Heart left ventricle (tissue), 16 donors: ENCODE results near the gene GGA2. TPM values are rescaled to one million over a fixed set of nuclear protein-coding genes. Genes with fewer than 3 reads are reported as not detected.

Source experiments
- ATAC-seq, 4 donors: fragments of 200-7000 bp; cut with Tn5 transposase; one replicate each; pipeline ENCODE4 v1.9.1; 2020 to 2022; ENCODE audit warnings: moderate library complexity in 4 of 4, mild to moderate bottlenecking in 3 of 4, moderate number of reproducible peaks in 1 of 4
- DNase-seq, 5 donors: peaks; one replicate each; pipeline ENCODE4 v3.0.0-alpha.2; 2020
- H3K27ac ChIP-seq, 12 donors: fragments of 200-600 bp; sonication (generic) in 4 of 12; one replicate each; pipeline versions ENCODE4 v1.5.0 to v1.8.0; 2016 to 2022; ENCODE audit warnings: mild to moderate bottlenecking in 2 of 12
- H3K27me3 ChIP-seq, 9 donors: fragments of 200-600 bp; sonication (generic) in 2 of 9; one replicate each; pipeline versions ENCODE4 v1.5.1 to v1.8.0; 2016 to 2022; ENCODE audit warnings: mild to moderate bottlenecking in 3 of 9
- H3K36me3 ChIP-seq, 9 donors: fragments of 200-600 bp; sonication (generic) in 2 of 9; one replicate each; pipeline versions ENCODE4 v1.5.0 to v1.8.0; 2018 to 2022; ENCODE audit warnings: mild to moderate bottlenecking in 2 of 9
- H3K4me1 ChIP-seq, 12 donors: fragments of 200-600 bp; sonication (generic) in 4 of 12; one replicate each; pipeline versions ENCODE4 v1.5.0 to v1.8.0; 2016 to 2022; ENCODE audit warnings: mild to moderate bottlenecking in 3 of 12
- H3K4me3 ChIP-seq, 12 donors: fragments of 200-600 bp; sonication (generic) in 4 of 12; one replicate each; pipeline versions ENCODE4 v1.5.0 to v1.8.0; 2017 to 2022; ENCODE audit warnings: mild to moderate bottlenecking in 9 of 12, moderate library complexity in 4 of 12
- H3K9me3 ChIP-seq, 12 donors: fragments of 200-600 bp; sonication (generic) in 4 of 12; one replicate each; pipeline versions ENCODE4 v1.5.0 to v1.8.0; 2016 to 2022; ENCODE audit warnings: mild to moderate bottlenecking in 1 of 12
- POLR2A ChIP-seq, 2 donors: fragments of 450-650 bp; IDR thresholded peaks; one replicate each; pipeline ENCODE4 v1.6.1; 2017; ENCODE audit warnings: antibody characterized with exemption in 2 of 2, mild to moderate bottlenecking in 2 of 2, moderate library complexity in 2 of 2
- WGBS, 4 donors: extraction: QIAGEN DNeasy Blood & Tissue Kit in 2 of 4; methylation state at CpG; one replicate each; pipeline versions ENCODE4 v1.1.5 to v1.1.7; 2013 to 2018; 5-methylcytosine and 5-hydroxymethylcytosine counted together
- intact Hi-C, 10 donors: fragments of 100-400 bp; cut with DNase I; formaldehyde crosslinking; loops; one replicate each; pipeline versions ENCODE4 v1.11.1 to v1.14.2; 2022
- polyA plus RNA-seq, 2 donors: library from polyadenylated mRNA; stranded (reverse); fragments of 200-250 nt; gene quantifications; one replicate each; pipeline ENCODE4 v1.2.3, GENCODE V29; 2013
- total RNA-seq, 9 donors: library from RNA; depleted of rRNA in 2 of 9; stranded (reverse); fragments of >200 nt in 2 of 9; fragmentation: NEBNext Ultra II Directional in 3 of 9; extraction: Animal tissue kit (Norgen Biotek cat#: 25700) in 3 of 9; gene quantifications; one replicate each; pipeline versions ENCODE4 v1.1.0 to v1.2.4, GENCODE V29; 2016 to 2023
- TF ChIP-seq, protein P1 (sequence below), 12 donors: fragments of 200-600 bp; sonication (generic) in 4 of 12; IDR thresholded peaks; one replicate each; pipeline versions ENCODE4 v1.5.0 to v1.8.0; 2018 to 2022; ENCODE audit warnings: antibody characterized with exemption in 12 of 12, mild to moderate bottlenecking in 5 of 12
- donor health status: ischemic (EF 13 %, LVEDD 7.1; RV severe dilation, severe dysfunction).
- donor health status: healthy with polysubstance abuse.
- donor health status: DM: no; HTN: yes; CAD: no.
- donor health status: DM: no; HTN: no; CAD: no.
- donor health status: ischemic (EF 25% LVEDD 6.9; RV normal size, moderate dysfunction).
- donor health status: ischemic (EF 25% LVEDD 5.7; RV mildly dilated, moderate dysfunction).
- donor health status: healthy.
- donor health status: DM: yes; HTN: yes; CAD: no.
- donor health status: ischemic (EF 35%, LVEDD 5.7; RV mildly dilated, moderate dysfunction).
- donor health status: nonischemic (EF 11% LVEDD 7.7; RV severe dilation, severe dysfunction).
- donor health status: DM: yes; HTN: yes; CAD: no.
- donor health status: PGD.
- donor health status: ischemic (EF 29% LVEDD 5.4; RV normal size, mild dysfunction).
- donor health status: nonischemic (EF 23%, LVEDD 6.1; RV moderate dilation, normal function).

The GGA2 gene
- total and polyA plus RNA-seq, 11 donors, result 17.9 to 73.8 (median 46.6) TPM

DNA sequence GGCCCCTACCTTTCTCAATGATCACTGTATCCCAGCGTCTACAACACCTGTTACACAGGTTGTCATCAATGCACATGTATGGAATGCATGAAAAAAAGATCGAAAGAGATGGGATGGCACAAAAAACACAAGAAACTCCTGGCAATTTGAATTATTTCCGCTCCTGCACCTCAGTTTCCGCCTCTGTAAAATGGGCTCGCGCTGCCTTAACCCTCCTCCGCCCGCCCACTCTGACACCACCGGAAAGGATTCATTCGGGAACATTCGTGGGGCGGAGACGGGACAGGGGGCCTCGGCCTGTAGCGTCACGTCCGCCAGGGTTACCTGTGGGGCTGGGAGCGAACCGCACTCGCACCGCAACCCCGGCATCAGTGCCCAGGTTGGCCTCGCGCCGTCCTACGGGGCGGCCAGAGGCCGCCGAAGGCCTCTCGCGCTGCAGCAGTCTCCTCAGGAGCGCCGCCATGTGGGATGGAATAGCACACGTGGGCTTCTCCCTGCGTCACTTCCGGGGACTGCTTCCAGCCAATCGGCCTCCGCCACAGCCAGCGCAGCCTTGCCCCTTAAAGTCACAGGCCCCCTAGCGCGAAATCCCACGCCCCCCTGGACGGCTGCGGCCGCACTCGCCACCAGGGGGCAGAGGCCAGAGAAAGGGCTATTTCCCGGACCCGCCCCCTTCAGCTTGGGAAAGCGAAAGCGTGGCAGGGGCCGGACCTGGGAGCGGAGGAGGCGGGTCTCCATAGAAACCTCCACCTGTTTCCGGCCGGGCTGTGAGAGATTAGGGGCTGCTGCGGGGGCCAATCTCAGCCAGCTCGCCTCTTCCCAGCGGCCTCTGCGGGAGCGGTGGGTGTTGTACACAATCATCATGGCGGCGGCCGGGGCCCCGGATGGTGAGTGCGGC lies 46.8 kb upstream of the GGA2 start, which contains the start of the genes EARS2 and UBFD1:
TSS of gene EARS2 (minus strand) at position 470 of the 898 bp plus-strand sequence. CDS start at position 463, 7 bp downstream.
TSS of gene UBFD1 (plus strand) at position 847 of the 898 bp plus-strand sequence. CDS start at position 863, 16 bp downstream.
- peaks cover 9 to 38% (median 25%) of the 10 kb centered on the region in 12 donors for H3K4me1 ChIP-seq
- WGBS, 4 donors, result 1 to 3% (median 2%) methylated on average over 47 to 65 of the region's 65 CpGs
- H3K27me3 ChIP-seq, result no peaks in the 10 kb centered on the region
- TF ChIP-seq, protein P1, sequence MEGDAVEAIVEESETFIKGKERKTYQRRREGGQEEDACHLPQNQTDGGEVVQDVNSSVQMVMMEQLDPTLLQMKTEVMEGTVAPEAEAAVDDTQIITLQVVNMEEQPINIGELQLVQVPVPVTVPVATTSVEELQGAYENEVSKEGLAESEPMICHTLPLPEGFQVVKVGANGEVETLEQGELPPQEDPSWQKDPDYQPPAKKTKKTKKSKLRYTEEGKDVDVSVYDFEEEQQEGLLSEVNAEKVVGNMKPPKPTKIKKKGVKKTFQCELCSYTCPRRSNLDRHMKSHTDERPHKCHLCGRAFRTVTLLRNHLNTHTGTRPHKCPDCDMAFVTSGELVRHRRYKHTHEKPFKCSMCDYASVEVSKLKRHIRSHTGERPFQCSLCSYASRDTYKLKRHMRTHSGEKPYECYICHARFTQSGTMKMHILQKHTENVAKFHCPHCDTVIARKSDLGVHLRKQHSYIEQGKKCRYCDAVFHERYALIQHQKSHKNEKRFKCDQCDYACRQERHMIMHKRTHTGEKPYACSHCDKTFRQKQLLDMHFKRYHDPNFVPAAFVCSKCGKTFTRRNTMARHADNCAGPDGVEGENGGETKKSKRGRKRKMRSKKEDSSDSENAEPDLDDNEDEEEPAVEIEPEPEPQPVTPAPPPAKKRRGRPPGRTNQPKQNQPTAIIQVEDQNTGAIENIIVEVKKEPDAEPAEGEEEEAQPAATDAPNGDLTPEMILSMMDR (IDR thresholded peaks at IDR 0.05), result peak; percentile 91 to 100 (median 96)
- peak in 1 of 2 donors; percentile 62 for TF ChIP-seq POLR2A (IDR thresholded peaks at IDR 0.05)
- peak within 1 kb of the TSS; percentile 72 to 99 (median 96) for H3K4me3 ChIP-seq
- peaks cover 0 to 45% (median 39%) of the 10 kb centered on the region in 9 donors for H3K36me3 ChIP-seq
- no peaks in the 10 kb centered on the region for H3K9me3 ChIP-seq
- DNase-seq (peak; percentile 98 to 99 (median 99)), ATAC-seq (peak; percentile 96 to 98 (median 98))
- peak within 1 kb of the TSS; percentile 76 to 95 (median 90) for H3K27ac ChIP-seq
- intact Hi-C loops, result loop anchor here (1.0 to 5.0 kb wide), 8 partner anchors 39 to 105 kb away; partner anchors contain the start of genes NDUFAB1 (in 9 of the 10), GGA2 (in 2 of the 10), COG7 (in 1 of the 10) and DCTN5 (in 1 of the 10)

DNA sequence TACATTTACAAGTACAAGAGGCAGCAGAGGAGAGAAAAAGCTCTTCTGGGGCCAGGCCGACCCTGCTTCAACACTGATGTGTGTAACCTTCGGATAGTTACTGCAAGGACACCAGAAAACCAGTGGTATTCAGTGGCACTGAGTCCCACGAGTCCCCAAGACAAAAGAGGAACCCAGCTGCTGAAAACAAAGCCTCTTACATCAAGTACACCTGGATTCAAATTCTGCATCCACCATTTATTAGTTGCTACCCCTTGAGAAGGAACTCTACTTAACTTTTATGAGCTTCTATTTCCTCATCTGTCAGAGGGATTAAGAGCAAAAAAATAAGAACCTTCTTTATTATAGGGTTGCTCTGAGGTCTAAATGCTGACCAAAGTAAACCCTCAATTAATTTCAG lies 44.2 kb upstream of the GGA2 start:
- peaks cover 9 to 26% (median 18%) of the 10 kb centered on the region in 12 donors for H3K4me1 ChIP-seq
- no peak for DNase-seq
- ATAC-seq, result no peak
- peaks cover 0 to 45% (median 39%) of the 10 kb centered on the region in 9 donors for H3K36me3 ChIP-seq
- TF ChIP-seq, protein P1 (IDR thresholded peaks at IDR 0.05), result no peak
- no peak for TF ChIP-seq POLR2A (IDR thresholded peaks at IDR 0.05)
- intact Hi-C loops, result no loop called here
- H3K27ac ChIP-seq, result no peak overlapping the region
- no peak overlapping the region for H3K4me3 ChIP-seq
- no peaks in the 10 kb centered on the region for H3K9me3 ChIP-seq
- H3K27me3 ChIP-seq, result no peaks in the 10 kb centered on the region
- WGBS, 4 donors, result 72 to 81% (median 78%) methylated on average over 3 of the region's 3 CpGs

DNA sequence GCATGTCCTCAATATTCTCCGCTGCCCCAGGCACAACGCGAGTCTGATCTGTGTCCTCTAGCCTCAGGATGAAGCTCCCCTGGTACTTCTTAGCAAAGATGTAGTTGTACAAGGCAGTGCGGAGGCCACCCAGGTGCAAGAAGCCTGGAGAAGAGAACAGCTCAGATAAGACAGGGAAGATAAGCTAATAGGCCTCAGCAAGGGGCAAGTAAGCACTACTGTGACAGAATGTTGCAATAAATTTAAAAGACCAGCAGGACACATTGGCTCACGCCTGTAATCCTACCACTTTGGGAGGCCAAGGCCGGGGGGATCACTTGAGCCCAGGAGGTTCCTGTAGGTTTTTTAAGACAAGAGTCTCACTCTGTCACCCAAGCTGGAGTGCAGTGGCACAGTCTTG lies 41.9 kb upstream of the GGA2 start:
- Histone ChIP-seq H3K4me1 (peaks cover 0 to 12% (median 5%) of the 10 kb centered on the region in 12 donors), H3K9me3 (no peaks in the 10 kb centered on the region), H3K27me3 (no peaks in the 10 kb centered on the region), H3K36me3 (peaks cover 0 to 63% (median 55%) of the 10 kb centered on the region in 9 donors), H3K27ac (no peak overlapping the region), H3K4me3 (no peak overlapping the region)
- DNase-seq, result no peak
- TF ChIP-seq, protein P1 (IDR thresholded peaks at IDR 0.05), result no peak
- no peak for TF ChIP-seq POLR2A (IDR thresholded peaks at IDR 0.05)
- 74 to 88% (median 78%) methylated on average over 6 of the region's 6 CpGs for WGBS, 4 donors
- intact Hi-C loops, result no loop called here
- no peak for ATAC-seq

DNA sequence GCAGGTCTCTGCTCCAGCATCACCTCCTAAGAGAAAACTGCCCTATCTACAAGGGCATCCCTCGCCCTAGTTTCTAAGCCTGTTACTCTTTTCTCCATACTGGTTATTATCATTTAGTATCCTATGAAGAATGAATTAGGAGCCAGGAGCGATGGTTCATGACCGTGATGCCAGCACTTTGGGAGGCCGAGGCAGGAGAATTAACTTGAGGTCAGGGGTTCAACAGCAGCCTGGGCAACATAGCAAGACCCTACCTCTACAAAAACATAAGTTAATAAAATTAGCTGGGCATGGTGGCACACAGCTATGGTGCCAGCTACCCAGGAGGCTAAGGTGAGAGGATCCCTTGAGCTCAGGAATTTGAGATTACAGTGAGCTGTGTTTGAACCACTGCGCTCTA lies 39.6 kb upstream of the GGA2 start:
- Histone ChIP-seq H3K36me3 (peaks cover 0 to 85% (median 76%) of the 10 kb centered on the region in 9 donors), H3K27ac (no peak overlapping the region), H3K4me3 (no peak overlapping the region), H3K27me3 (no peaks in the 10 kb centered on the region), H3K4me1 (no peaks in the 10 kb centered on the region), H3K9me3 (no peaks in the 10 kb centered on the region)
- 94 to 98% (median 96%) methylated on average over 5 of the region's 5 CpGs for WGBS, 4 donors
- ATAC-seq (no peak), DNase-seq (no peak)
- TF ChIP-seq, protein P1 (IDR thresholded peaks at IDR 0.05), result no peak
- no peak for TF ChIP-seq POLR2A (IDR thresholded peaks at IDR 0.05)
- intact Hi-C loops, result no loop called here
